Right atrium auricular region (tissue), 2 donors: ENCODE measurements around the gene SCG5. TPM values are rescaled to one million over a fixed set of nuclear protein-coding genes. Genes with fewer than 3 reads are reported as not detected.

ENCODE experiments used
- DNase-seq: peaks from one replicate; pipeline ENCODE4 v3.0.0-alpha.2; 2019; ENCODE audit warnings: low spot score
- H3K27ac ChIP-seq, 2 donors: fragments of 200-600 bp; sonication (generic); 1 replicate in 1 of 2; 2 replicates in 1 of 2; pipeline ENCODE4 v1.5.1; 2016 to 2019
- H3K27me3 ChIP-seq, 2 donors: fragments of 200-600 bp; sonication (generic); one replicate each; pipeline versions ENCODE4 v1.5.1 to v1.6.0; 2017 to 2019
- H3K36me3 ChIP-seq: fragments of 200-600 bp; sonication (generic); one replicate; pipeline ENCODE4 v1.5.1; 2016
- H3K4me1 ChIP-seq, 2 donors: fragments of 200-600 bp; sonication (generic); one replicate each; pipeline versions ENCODE4 v1.5.1 to v1.6.0; 2017 to 2019
- H3K4me3 ChIP-seq, 2 donors: fragments of 200-600 bp; sonication (generic); 1 replicate in 1 of 2; 2 replicates in 1 of 2; pipeline ENCODE4 v1.5.1; 2017 to 2019; ENCODE audit warnings: mild to moderate bottlenecking in 1 of 2, moderate library complexity in 1 of 2
- H3K9me3 ChIP-seq, 2 donors: fragments of 200-600 bp; sonication (generic); one replicate each; pipeline ENCODE4 v1.5.1; 2019
- total RNA-seq, 2 donors: library from RNA; depleted of rRNA; stranded (reverse); fragments of >200 nt; gene quantifications; one replicate each; pipeline ENCODE4 v1.1.0, GENCODE V29; 2016
- TF ChIP-seq, protein P1 (sequence below), 2 donors: fragments of 200-600 bp; sonication (generic); IDR thresholded peaks; one replicate each; pipeline ENCODE4 v1.5.1; 2019; ENCODE audit warnings: antibody characterized with exemption in 2 of 2

Gene SCG5
- total RNA-seq, 2 donors from 2014 or later, result 0.90 TPM; not detected in 1

DNA sequence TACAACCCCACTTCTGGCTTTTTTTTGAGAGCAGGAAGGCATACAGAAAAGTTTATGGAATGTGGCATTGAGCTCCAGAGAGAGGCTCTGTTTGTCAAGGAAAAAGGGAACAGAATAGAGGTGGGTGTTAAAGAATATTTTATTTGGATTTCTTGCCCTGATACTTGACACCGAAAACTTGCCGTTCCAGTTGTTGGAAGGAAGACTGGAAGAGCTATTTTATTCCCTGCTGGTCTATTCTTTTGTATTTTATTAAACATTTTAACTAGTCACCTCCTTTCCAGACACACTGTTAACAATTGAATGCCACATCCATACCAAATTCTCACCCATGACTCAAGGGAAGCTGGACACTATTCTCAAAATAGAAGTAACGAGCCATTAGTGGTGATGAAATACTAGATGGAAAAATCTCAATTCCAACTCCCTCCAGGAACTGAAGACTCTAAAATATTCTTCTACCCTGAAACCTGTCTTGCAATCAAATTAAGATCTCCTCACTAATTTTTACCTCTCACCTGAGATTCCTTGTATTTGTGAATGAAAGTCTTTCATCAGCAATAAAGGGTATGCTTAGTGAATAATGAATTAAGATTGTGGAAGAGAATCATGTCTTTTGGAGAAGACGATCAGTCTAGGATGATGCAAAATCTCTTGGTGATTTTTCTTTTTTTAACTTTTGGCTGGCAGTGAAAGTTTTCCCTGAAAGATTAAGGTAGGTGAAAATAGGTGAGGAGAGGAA, 104.8 kb downstream of the SCG5 start:
- peaks cover 0 to 10% of the 10 kb centered on the region in 2 donors for H3K9me3 ChIP-seq
- no peak overlapping the region for H3K27ac ChIP-seq
- no peaks in the 10 kb centered on the region for H3K4me1 ChIP-seq
- H3K4me3 ChIP-seq, result no peak overlapping the region
- H3K36me3 ChIP-seq, result no peaks in the 10 kb centered on the region
- no peaks in the 10 kb centered on the region for H3K27me3 ChIP-seq
- DNase-seq, result no peak
- TF ChIP-seq, protein P1, sequence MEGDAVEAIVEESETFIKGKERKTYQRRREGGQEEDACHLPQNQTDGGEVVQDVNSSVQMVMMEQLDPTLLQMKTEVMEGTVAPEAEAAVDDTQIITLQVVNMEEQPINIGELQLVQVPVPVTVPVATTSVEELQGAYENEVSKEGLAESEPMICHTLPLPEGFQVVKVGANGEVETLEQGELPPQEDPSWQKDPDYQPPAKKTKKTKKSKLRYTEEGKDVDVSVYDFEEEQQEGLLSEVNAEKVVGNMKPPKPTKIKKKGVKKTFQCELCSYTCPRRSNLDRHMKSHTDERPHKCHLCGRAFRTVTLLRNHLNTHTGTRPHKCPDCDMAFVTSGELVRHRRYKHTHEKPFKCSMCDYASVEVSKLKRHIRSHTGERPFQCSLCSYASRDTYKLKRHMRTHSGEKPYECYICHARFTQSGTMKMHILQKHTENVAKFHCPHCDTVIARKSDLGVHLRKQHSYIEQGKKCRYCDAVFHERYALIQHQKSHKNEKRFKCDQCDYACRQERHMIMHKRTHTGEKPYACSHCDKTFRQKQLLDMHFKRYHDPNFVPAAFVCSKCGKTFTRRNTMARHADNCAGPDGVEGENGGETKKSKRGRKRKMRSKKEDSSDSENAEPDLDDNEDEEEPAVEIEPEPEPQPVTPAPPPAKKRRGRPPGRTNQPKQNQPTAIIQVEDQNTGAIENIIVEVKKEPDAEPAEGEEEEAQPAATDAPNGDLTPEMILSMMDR (IDR thresholded peaks at IDR 0.05), result no peak

Other genes starting within 250 kb of the SCG5 start
- gene GOLGA8K, start 238.4 kb upstream of the SCG5 start, total RNA-seq, result not detected
- not detected for gene GOLGA8O, start 186.1 kb upstream of the SCG5 start, total RNA-seq
- 1 to 10 TPM; 3.3 to 6.0 TPM for gene GOLGA8N, start 48.3 kb upstream of the SCG5 start, total RNA-seq
- 1 to 10 TPM; 1.0 to 2.3 TPM for gene ARHGAP11A, start 26.2 kb upstream of the SCG5 start, total RNA-seq
- under 1 TPM in 1 of 2 donors, not detected in 1; 0.43 TPM for gene GREM1, start 76.3 kb downstream of the SCG5 start, total RNA-seq